Tibial nerve (tissue), 4 donors: ENCODE results near the gene SRGAP3. TPM values are rescaled to one million over a fixed set of nuclear protein-coding genes. Genes with fewer than 3 reads are reported as not detected.

Source experiments
- DNase-seq, 2 donors: peaks; one replicate each; pipeline ENCODE4 v3.0.0-alpha.2; 2019; ENCODE audit warnings: low spot score in 2 of 2
- H3K27ac ChIP-seq, 4 donors: fragments of 200-600 bp; sonication (generic) in 3 of 4; one replicate each; pipeline ENCODE4 v1.5.1; 2017 to 2019; ENCODE audit warnings: mild to moderate bottlenecking in 1 of 4
- H3K27me3 ChIP-seq, 2 donors: fragments of 200-600 bp; sonication (generic) in 1 of 2; one replicate each; pipeline versions ENCODE4 v1.5.1 to v1.6.0; 2017 to 2019
- H3K36me3 ChIP-seq, 3 donors: fragments of 200-600 bp; sonication (generic); one replicate each; pipeline ENCODE4 v1.5.1; 2018 to 2019
- H3K4me1 ChIP-seq, 4 donors: fragments of 200-600 bp; sonication (generic) in 3 of 4; one replicate each; pipeline ENCODE4 v1.5.1; 2017 to 2019
- H3K4me3 ChIP-seq, 4 donors: fragments of 200-600 bp; sonication (generic) in 3 of 4; one replicate each; pipeline ENCODE4 v1.5.1; 2017 to 2019; ENCODE audit warnings: mild to moderate bottlenecking in 1 of 4, moderate library complexity in 1 of 4
- H3K9me3 ChIP-seq, 4 donors: fragments of 200-600 bp; sonication (generic) in 3 of 4; one replicate each; pipeline ENCODE4 v1.5.1; 2017 to 2019
- CTCF ChIP-seq, 5 experiments: fragments of 200-600 bp in 3 of 5; fragments of 450-650 bp in 2 of 5; sonication (generic) in 3 of 5; IDR thresholded peaks; one replicate each; pipeline ENCODE4 v1.5.1; 2016 to 2019; ENCODE audit warnings: antibody characterized with exemption in 5 of 5, mild to moderate bottlenecking in 3 of 5, moderate library complexity in 2 of 5
- EP300 ChIP-seq, 2 donors: sonication (generic); formaldehyde crosslinking; IDR thresholded peaks; one replicate each; pipeline ENCODE4 v1.6.1; 2017; ENCODE audit warnings: antibody characterized with exemption in 2 of 2, mild to moderate bottlenecking in 1 of 2
- POLR2A ChIP-seq, 2 donors: fragments of 450-650 bp; IDR thresholded peaks; one replicate each; pipeline ENCODE4 v1.6.1; 2017; ENCODE audit warnings: antibody characterized with exemption in 2 of 2, mild to moderate bottlenecking in 2 of 2, moderate library complexity in 2 of 2
- WGBS, 2 donors: methylation state at CpG; one replicate each; pipeline ENCODE4 v1.1.5; 2018; 5-methylcytosine and 5-hydroxymethylcytosine counted together
- total RNA-seq, 4 donors: library from RNA; depleted of rRNA; stranded (reverse); fragments of >200 nt; gene quantifications; one replicate each; pipeline ENCODE4 v1.1.0, GENCODE V29; 2016

SRGAP3 gene
- total RNA-seq, 4 donors from 2014 or later = 11.7 to 18.0 (median 15.1) TPM

GRCh38 chr3:9122732-9123364 lies 126.6 kb downstream of the SRGAP3 start:
- H3K4me1 ChIP-seq = no peaks in the 10 kb centered on the region
- no peak for TF ChIP-seq CTCF (IDR thresholded peaks at IDR 0.05)
- no peak for TF ChIP-seq EP300 (IDR thresholded peaks at IDR 0.05)
- TF ChIP-seq POLR2A (IDR thresholded peaks at IDR 0.05) = no peak
- H3K4me3 ChIP-seq = no peak overlapping the region
- no peak for DNase-seq
- H3K9me3 ChIP-seq = no peaks in the 10 kb centered on the region
- H3K27me3 ChIP-seq = no peaks in the 10 kb centered on the region
- no peak overlapping the region for H3K27ac ChIP-seq
- WGBS, 2 donors = 78 to 87% methylated on average over 7 of the region's 7 CpGs
- peaks cover 0 to 40% (median 2%) of the 10 kb centered on the region in 3 donors for H3K36me3 ChIP-seq

GRCh38 chr3:9121366-9122001 lies 128.0 kb downstream of the SRGAP3 start:
- no peak for DNase-seq

GRCh38 chr3:9119331-9119730 lies 130.1 kb downstream of the SRGAP3 start:
- no peaks in the 10 kb centered on the region for H3K9me3 ChIP-seq
- no peak overlapping the region for H3K4me3 ChIP-seq
- H3K27me3 ChIP-seq = no peaks in the 10 kb centered on the region
- peaks cover 0 to 37% (median 2%) of the 10 kb centered on the region in 3 donors for H3K36me3 ChIP-seq
- H3K27ac ChIP-seq = no peak overlapping the region
- H3K4me1 ChIP-seq = no peaks in the 10 kb centered on the region
- WGBS, 2 donors = 79 to 86% methylated on average over 4 of the region's 4 CpGs
- TF ChIP-seq POLR2A (IDR thresholded peaks at IDR 0.05) = no peak
- DNase-seq = no peak

More at GRCh38 chr3:9121366-9122001, 128.0 kb downstream of the SRGAP3 start:
- TF ChIP-seq EP300 (IDR thresholded peaks at IDR 0.05) (no peak), POLR2A (IDR thresholded peaks at IDR 0.05) (no peak)
- H3K4me1 ChIP-seq = no peaks in the 10 kb centered on the region
- WGBS, 2 donors = 65 to 72% methylated on average over 6 to 11 of the region's 11 CpGs
- H3K36me3 ChIP-seq = peaks cover 0 to 40% (median 2%) of the 10 kb centered on the region in 3 donors
- no peak overlapping the region for H3K27ac ChIP-seq
- no peaks in the 10 kb centered on the region for H3K27me3 ChIP-seq
- no peak overlapping the region for H3K4me3 ChIP-seq
- H3K9me3 ChIP-seq = no peaks in the 10 kb centered on the region

- no peaks in the 10 kb centered on the region for H3K4me1 ChIP-seq
- no peak overlapping the region for H3K4me3 ChIP-seq
- peaks cover 0 to 34% (median 2%) of the 10 kb centered on the region in 3 donors for H3K36me3 ChIP-seq
- TF ChIP-seq EP300 (IDR thresholded peaks at IDR 0.05) (no peak), POLR2A (IDR thresholded peaks at IDR 0.05) (no peak), CTCF (IDR thresholded peaks at IDR 0.05) (no peak)
- H3K9me3 ChIP-seq = no peaks in the 10 kb centered on the region
- 80 to 90% methylated on average over 2 of the region's 2 CpGs for WGBS, 2 donors
- H3K27ac ChIP-seq = no peak overlapping the region
- no peaks in the 10 kb centered on the region for H3K27me3 ChIP-seq
- no peak for DNase-seq
These were observed 131.2 kb downstream of the SRGAP3 start for GRCh38 chr3:9118222-9118621.

GRCh38 chr3:9117220-9117619 lies 132.2 kb downstream of the SRGAP3 start:
- WGBS, 2 donors = 62 to 67% methylated on average over 1 of the region's 1 CpG

More at GRCh38 chr3:9117220-9117619, 132.2 kb downstream of the SRGAP3 start:
- Histone ChIP-seq H3K27me3 (no peaks in the 10 kb centered on the region), H3K9me3 (no peaks in the 10 kb centered on the region), H3K4me1 (peaks cover 0 to 1% (median 0%) of the 10 kb centered on the region in 4 donors), H3K27ac (no peak overlapping the region), H3K36me3 (peaks cover 0 to 27% (median 0%) of the 10 kb centered on the region in 3 donors), H3K4me3 (no peak overlapping the region)
- TF ChIP-seq POLR2A (IDR thresholded peaks at IDR 0.05) (no peak), CTCF (IDR thresholded peaks at IDR 0.05) (no peak), EP300 (IDR thresholded peaks at IDR 0.05) (no peak)
- DNase-seq = no peak
